Astrocyte (in vitro differentiated cells and primary cell): ENCODE results near the gene KIAA0753. TPM values are rescaled to one million over a fixed set of nuclear protein-coding genes. Genes with fewer than 3 reads are reported as not detected.

Source experiments
- DNase-seq: peaks from one replicate; pipeline ENCODE4 v3.0.0-alpha.2; 2010; ENCODE audit warnings: low read depth
- FAIRE-seq: peaks from 2 replicates; lab custom pipeline; 2011; peaks lifted over from hg19 to GRCh38; lab: Jason Lieb, UNC
- H2AFZ ChIP-seq: 2 replicates; pipeline ENCODE4 v1.6.0; 2012; ENCODE audit warnings: low read depth, low read length, inconsistent platforms
- H3K27ac ChIP-seq: 2 replicates; pipeline ENCODE4 v1.5.1; 2011; ENCODE audit warnings: low read depth, low read length, inconsistent platforms
- H3K27me3 ChIP-seq: 2 replicates; pipeline ENCODE4 v1.6.0; 2011; ENCODE audit warnings: low read length, inconsistent platforms; ENCODE audit not compliant: insufficient read depth
- H3K36me3 ChIP-seq: 2 replicates; pipeline ENCODE4 v1.5.1; 2011; ENCODE audit warnings: low read length, inconsistent platforms; ENCODE audit not compliant: insufficient read depth
- H3K4me1 ChIP-seq: 2 replicates; pipeline ENCODE4 v1.5.1; 2011; ENCODE audit warnings: low read length, inconsistent platforms; ENCODE audit not compliant: insufficient read depth
- H3K4me2 ChIP-seq: 2 replicates; pipeline ENCODE4 v1.6.0; 2012; ENCODE audit warnings: low read length, inconsistent platforms
- H3K4me3 ChIP-seq: 2 replicates; pipeline ENCODE4 v1.5.1; 2011; ENCODE audit warnings: low read depth, mild to moderate bottlenecking, low read length, inconsistent platforms; ENCODE audit not compliant: insufficient read depth
- H3K79me2 ChIP-seq: 2 replicates; pipeline ENCODE4 v1.6.0; 2012; ENCODE audit warnings: mild to moderate bottlenecking, low read length, inconsistent platforms; ENCODE audit not compliant: insufficient read depth
- H3K9ac ChIP-seq: 2 replicates; pipeline ENCODE4 v1.6.0; 2012; ENCODE audit warnings: mild to moderate bottlenecking, low read length, inconsistent platforms
- H3K9me3 ChIP-seq: 2 replicates; pipeline ENCODE4 v1.5.1; 2012; ENCODE audit warnings: low read depth, mild to moderate bottlenecking, low read length, inconsistent platforms; ENCODE audit not compliant: insufficient read depth
- H4K20me1 ChIP-seq: 2 replicates; pipeline ENCODE4 v1.6.0; 2012; ENCODE audit warnings: low read length, inconsistent platforms; ENCODE audit not compliant: insufficient read depth
- H3K27ac Mint-ChIP-seq: one replicate; pipeline ENCODE4 v1.8.0; 2021; ENCODE audit warnings: mild to moderate bottlenecking, mixed read lengths; ENCODE audit not compliant: unreplicated experiment
- H3K27me3 Mint-ChIP-seq: one replicate; pipeline ENCODE4 v1.8.0; 2021; ENCODE audit warnings: low read depth, mixed read lengths; ENCODE audit not compliant: unreplicated experiment
- H3K36me3 Mint-ChIP-seq: one replicate; pipeline ENCODE4 v1.8.0; 2021; ENCODE audit warnings: low read depth, mixed read lengths; ENCODE audit not compliant: unreplicated experiment
- H3K4me1 Mint-ChIP-seq: one replicate; pipeline ENCODE4 v1.8.0; 2021; ENCODE audit warnings: low read depth, mixed read lengths; ENCODE audit not compliant: unreplicated experiment
- H3K4me3 Mint-ChIP-seq: one replicate; pipeline ENCODE4 v1.8.0; 2021; ENCODE audit warnings: mild to moderate bottlenecking, moderate library complexity, mixed read lengths; ENCODE audit not compliant: unreplicated experiment
- H3K9me3 Mint-ChIP-seq: one replicate; pipeline ENCODE4 v1.8.0; 2021; ENCODE audit warnings: mild to moderate bottlenecking, mixed read lengths; ENCODE audit not compliant: unreplicated experiment
- EZH2 ChIP-seq: IDR thresholded peaks from 2 replicates; pipeline ENCODE4 v1.6.1; 2012; ENCODE audit warnings: mild to moderate bottlenecking, low read length, inconsistent platforms; ENCODE audit not compliant: insufficient read depth
- total RNA-seq: library from RNA; stranded (reverse); gene quantifications from 2 replicates; pipeline ENCODE4 v1.2.1, GENCODE V29; 2021
- TF ChIP-seq, protein P1 (sequence below): IDR thresholded peaks from 2 replicates; pipeline ENCODE4 v1.5.1; 2011; ENCODE audit warnings: low read depth, mild to moderate bottlenecking, inconsistent platforms, low read length, moderate library complexity; ENCODE audit not compliant: insufficient read depth

KIAA0753 gene
- total RNA-seq, 1 donor from 2014 or later = 25.4 TPM

DNA sequence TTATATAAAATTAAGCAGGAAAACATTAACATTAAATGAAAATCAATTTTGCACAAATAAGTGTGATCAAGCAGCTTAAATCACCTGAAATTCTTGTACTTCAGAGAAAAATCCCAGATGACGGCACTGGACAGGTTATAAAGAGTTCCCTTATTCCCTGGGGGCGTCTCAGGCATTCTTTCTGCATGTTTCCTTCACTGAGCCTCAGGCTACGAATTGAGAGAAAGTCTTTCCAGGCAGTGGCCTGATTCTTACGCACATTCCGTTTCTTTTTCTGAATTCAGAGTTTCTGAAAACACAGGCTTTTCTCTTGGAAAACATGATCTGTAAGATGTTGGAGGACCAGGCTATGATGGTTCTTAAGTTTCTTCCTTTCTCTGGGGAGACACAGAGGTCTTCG lies 62.0 kb downstream of the KIAA0753 start:
- peaks cover 27% of the 10 kb centered on the region for H3K36me3 ChIP-seq
- H4K20me1 ChIP-seq = peaks cover 4% of the 10 kb centered on the region
- H3K9ac ChIP-seq = no peak overlapping the region
- H3K79me2 ChIP-seq = no peaks in the 10 kb centered on the region
- H3K4me2 ChIP-seq = no peak overlapping the region
- no peak overlapping the region for H2AFZ ChIP-seq
- peaks cover 11% of the 10 kb centered on the region for H3K9me3 Mint-ChIP-seq
- no peak for FAIRE-seq
- peaks cover 43% of the 10 kb centered on the region for H3K36me3 Mint-ChIP-seq
- H3K27me3 Mint-ChIP-seq = no peaks in the 10 kb centered on the region
- no peaks in the 10 kb centered on the region for H3K27me3 ChIP-seq
- peaks cover 19% of the 10 kb centered on the region for H3K4me1 ChIP-seq
- no peak overlapping the region for H3K27ac Mint-ChIP-seq
- no peak for DNase-seq
- H3K4me1 Mint-ChIP-seq = peaks cover 18% of the 10 kb centered on the region
- no peak overlapping the region for H3K4me3 ChIP-seq
- H3K27ac ChIP-seq = no peak overlapping the region
- no peak for TF ChIP-seq EZH2
- TF ChIP-seq, protein P1, sequence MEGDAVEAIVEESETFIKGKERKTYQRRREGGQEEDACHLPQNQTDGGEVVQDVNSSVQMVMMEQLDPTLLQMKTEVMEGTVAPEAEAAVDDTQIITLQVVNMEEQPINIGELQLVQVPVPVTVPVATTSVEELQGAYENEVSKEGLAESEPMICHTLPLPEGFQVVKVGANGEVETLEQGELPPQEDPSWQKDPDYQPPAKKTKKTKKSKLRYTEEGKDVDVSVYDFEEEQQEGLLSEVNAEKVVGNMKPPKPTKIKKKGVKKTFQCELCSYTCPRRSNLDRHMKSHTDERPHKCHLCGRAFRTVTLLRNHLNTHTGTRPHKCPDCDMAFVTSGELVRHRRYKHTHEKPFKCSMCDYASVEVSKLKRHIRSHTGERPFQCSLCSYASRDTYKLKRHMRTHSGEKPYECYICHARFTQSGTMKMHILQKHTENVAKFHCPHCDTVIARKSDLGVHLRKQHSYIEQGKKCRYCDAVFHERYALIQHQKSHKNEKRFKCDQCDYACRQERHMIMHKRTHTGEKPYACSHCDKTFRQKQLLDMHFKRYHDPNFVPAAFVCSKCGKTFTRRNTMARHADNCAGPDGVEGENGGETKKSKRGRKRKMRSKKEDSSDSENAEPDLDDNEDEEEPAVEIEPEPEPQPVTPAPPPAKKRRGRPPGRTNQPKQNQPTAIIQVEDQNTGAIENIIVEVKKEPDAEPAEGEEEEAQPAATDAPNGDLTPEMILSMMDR = no peak
- no peak overlapping the region for H3K4me3 Mint-ChIP-seq
- peaks cover 3% of the 10 kb centered on the region for H3K9me3 ChIP-seq

DNA sequence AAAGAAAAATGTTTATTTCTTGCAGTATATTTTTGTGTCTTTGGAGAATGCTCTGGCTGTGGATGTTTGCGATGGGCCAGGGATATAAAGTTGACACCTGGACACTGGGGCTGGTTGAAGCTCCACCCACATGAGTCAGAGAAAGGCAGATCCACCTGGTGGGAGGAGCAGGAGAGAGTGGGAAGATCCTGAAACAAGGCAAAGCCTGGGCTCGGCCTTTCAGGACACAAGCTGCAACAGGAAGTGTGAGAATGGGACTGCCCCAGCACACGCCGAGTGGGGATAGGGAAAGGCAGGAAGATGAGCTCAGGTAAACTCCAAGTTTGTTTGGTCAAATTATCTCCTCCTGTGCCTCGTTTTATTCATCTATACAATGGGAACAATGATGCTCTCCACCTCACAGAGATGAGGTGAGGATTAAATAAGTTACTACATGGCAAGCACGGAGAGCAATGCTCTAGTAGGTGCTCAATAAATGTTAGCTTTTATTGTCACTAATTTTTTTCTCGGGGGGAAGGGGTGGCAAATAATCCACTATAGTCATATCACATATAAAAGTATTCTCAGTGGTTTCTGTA lies 62.7 kb downstream of the KIAA0753 start:
- no peak for DNase-seq
- no peak overlapping the region for H3K4me2 ChIP-seq
- H3K9me3 ChIP-seq = no peaks in the 10 kb centered on the region
- H3K27me3 Mint-ChIP-seq = no peaks in the 10 kb centered on the region
- H3K27me3 ChIP-seq = no peaks in the 10 kb centered on the region
- no peak overlapping the region for H3K4me3 Mint-ChIP-seq
- peaks cover 6% of the 10 kb centered on the region for H3K9me3 Mint-ChIP-seq
- TF ChIP-seq, protein P1 = no peak
- TF ChIP-seq EZH2 = no peak
- no peak overlapping the region for H2AFZ ChIP-seq
- H3K27ac ChIP-seq = no peak overlapping the region
- H4K20me1 ChIP-seq = peaks cover 4% of the 10 kb centered on the region
- FAIRE-seq = no peak
- H3K4me3 ChIP-seq = no peak overlapping the region
- no peaks in the 10 kb centered on the region for H3K79me2 ChIP-seq
- H3K4me1 Mint-ChIP-seq = peaks cover 18% of the 10 kb centered on the region
- no peak overlapping the region for H3K27ac Mint-ChIP-seq
- peaks cover 19% of the 10 kb centered on the region for H3K4me1 ChIP-seq
- H3K36me3 Mint-ChIP-seq = peaks cover 36% of the 10 kb centered on the region
- no peak overlapping the region for H3K9ac ChIP-seq
- peaks cover 20% of the 10 kb centered on the region for H3K36me3 ChIP-seq

DNA sequence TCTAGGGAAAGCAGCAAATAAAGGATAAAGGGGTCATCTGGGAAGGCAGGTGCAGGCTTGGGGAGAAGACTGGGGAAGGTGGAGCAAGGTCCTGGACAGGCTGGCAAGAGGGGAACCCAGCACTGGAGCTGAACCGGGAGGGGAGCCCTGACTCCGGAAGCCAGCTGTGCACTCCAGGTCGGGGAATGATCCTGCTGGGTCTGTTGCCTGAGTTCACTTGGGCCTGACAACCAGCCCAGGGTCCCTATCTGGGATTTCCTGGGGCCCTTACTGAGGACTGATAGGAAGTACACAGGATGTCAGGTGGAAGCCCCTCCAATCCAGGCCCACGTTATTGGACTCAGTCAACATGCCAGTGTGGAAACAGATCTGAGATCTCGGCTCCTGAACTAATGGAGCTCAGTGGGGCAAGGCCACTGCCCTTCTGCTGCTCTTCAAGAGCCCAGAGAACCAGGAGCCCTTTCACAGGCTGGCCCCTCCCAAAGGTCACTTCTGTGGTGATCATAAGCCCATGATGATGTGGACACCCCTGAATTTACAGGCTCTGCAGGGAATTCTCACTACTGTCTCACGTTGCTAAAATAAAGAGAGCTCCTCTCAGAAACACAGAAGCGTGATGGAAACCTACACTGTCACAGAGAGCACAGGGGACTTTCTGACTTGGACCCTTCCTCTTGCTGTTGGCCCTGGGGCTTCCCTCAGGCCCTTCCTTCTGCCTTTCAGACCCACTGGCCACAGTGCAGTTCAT lies 64.3 kb downstream of the KIAA0753 start:
- H3K27ac ChIP-seq = no peak overlapping the region
- Mint-ChIP-seq H3K4me1 (peaks cover 18% of the 10 kb centered on the region), H3K9me3 (peaks cover 6% of the 10 kb centered on the region), H3K27ac (no peak overlapping the region), H3K4me3 (no peak overlapping the region), H3K36me3 (peaks cover 26% of the 10 kb centered on the region), H3K27me3 (peaks cover 6% of the 10 kb centered on the region)
- no peak overlapping the region for H2AFZ ChIP-seq
- H3K9ac ChIP-seq = no peak overlapping the region
- peaks cover 19% of the 10 kb centered on the region for H3K4me1 ChIP-seq
- DNase-seq (no peak), FAIRE-seq (no peak)
- no peak overlapping the region for H3K4me3 ChIP-seq
- no peaks in the 10 kb centered on the region for H3K79me2 ChIP-seq
- H3K4me2 ChIP-seq = peak overlapping the region; percentile 78
- no peaks in the 10 kb centered on the region for H3K9me3 ChIP-seq
- peaks cover 4% of the 10 kb centered on the region for H4K20me1 ChIP-seq
- TF ChIP-seq, protein P1 = no peak
- TF ChIP-seq EZH2 = no peak
- no peaks in the 10 kb centered on the region for H3K27me3 ChIP-seq
- peaks cover 12% of the 10 kb centered on the region for H3K36me3 ChIP-seq
